Epidermal melanocyte (primary cell): ENCODE measurements around the gene FGD5.

Experiments used
- DNase-seq: peaks from one replicate; pipeline ENCODE4 v3.0.0; 2011; ENCODE audit warnings: low spot score; ENCODE audit not compliant: insufficient read length

Gene FGD5

DNA sequence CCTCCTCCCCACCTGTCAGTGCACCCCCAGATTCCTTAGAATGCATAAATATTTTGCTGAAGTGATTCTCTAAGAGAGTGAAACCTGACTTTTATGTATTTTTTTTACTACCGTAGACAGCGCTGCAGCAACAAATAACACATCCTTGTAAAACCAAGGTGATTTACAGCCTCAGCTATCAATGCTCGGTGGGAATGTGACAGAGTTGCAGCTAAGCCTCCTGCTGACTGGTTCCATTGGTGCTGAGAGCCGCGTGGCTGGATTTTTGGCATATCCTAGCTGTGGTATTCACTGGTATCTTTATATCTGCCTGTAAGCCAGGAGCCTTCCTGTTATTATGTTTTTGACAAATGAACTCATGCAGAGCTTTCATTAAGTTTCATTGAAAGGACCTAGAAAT, 11.0 kb downstream of the FGD5 start:
- DNase-seq: no peak

DNA sequence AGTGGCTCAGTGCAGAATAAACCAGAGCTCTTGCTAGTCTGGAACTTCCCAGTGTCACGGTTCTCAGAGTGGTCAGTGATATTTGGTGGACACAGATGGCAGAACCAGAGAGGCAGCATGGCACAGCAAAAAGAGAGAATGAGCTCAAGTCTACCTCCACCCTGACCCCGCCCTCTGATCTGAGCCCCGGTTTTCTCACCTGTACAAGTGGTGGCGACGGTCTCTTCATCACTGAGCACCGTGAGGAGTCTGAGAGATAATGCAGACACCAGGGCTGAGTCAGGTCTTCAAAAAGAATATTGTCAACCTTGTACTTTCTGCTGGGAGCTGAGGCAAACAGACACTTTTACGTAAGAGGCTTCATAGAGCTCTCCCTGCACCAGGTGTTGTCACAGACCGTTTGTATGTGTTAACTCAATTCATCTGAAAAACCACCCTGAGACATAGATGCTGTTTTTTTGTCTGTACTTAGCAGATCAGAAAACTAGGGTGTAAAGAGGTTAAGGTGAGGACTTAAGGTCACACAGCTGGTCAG, 13.2 kb downstream of the FGD5 start:
- DNase-seq: no peak

DNA sequence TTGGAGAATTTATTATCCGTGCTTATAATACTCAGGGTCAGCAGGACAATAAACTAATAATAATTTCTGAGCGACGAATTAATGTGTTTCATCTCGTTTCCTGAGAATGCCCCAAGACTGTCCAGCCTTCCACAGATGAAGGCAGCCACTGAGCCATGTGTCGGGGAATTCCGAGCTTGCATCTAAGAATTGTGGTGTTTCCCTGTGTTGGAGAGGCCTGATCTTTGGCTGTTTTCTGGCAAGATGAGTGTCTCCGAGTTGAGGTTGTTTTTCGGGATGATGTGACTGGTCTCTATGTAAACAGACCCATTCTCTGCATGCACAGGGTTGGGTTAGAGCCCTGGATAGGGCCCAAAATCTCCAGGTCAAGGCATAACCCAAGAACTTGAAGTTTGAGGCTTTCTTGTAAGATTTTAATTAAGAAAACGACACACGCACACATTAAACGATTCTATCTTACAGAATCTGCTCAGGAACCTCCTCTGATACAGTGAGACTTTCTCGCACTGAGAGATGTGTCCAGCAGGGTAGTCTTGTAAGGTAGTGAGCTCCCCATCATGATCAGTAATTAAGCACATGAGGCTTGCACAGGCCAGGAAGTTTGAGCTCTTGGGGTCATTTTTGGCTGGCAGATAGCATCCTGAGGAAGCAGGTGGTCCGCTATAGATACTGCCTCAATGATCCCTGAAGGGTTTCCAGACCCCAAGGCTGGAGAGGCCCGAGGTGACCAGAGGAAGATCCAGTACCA, 14.4 kb downstream of the FGD5 start:
- no peak for DNase-seq

DNA sequence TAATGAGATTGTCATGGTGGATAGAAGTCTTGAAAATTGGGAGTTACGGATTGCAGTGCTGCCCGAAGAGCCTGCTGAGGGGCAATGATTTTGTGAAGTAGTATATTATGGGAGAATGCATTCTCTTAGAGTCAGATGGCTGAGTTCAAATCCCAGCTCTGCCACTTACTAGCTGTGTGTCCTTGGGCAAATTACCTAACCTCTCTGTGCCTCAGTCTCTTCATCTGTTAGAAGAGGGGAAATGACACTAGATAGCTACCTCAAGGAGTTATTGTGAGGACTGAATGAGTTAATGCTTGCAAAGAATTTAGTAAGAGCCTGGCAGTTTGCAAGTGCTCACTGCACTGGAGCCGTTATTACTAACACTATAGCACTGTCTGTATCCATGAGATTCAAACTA, 15.4 kb downstream of the FGD5 start:
- DNase-seq: no peak

DNA sequence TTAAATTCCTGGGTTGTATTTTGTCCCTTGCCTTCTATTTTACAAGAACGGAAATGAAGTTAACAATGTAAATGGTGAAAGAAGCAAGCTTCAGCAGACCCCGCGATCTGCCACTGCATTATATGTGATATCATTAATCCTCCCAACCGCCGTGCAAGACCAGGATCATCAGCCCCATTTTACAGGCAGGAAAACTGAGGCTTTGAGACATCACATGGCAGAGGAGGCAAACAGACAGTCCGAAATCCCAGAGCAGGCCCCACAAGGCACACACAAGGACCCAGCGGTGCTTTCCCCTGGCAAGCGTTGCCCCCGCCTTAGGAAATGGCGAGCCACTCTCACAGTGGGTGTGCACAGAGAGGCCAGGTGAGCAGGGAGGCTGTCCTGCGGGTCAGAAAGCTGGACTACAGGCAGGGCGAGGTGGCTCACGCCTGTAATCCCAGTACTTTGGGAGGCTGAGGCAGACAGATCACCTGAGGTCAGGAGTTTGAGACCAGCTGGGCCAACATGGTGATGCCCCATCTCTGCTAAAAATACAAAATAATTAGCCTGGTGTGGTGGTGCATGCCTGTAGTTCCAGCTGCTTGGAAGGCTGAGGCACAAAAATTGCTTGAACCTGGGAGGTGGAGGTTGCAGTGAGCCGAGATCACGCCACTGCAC, 16.2 kb downstream of the FGD5 start:
- DNase-seq: no peak

- no peak for DNase-seq
These were observed 17.3 kb downstream of the FGD5 start for GRCh38 chr3:14836049-14836468.

DNA sequence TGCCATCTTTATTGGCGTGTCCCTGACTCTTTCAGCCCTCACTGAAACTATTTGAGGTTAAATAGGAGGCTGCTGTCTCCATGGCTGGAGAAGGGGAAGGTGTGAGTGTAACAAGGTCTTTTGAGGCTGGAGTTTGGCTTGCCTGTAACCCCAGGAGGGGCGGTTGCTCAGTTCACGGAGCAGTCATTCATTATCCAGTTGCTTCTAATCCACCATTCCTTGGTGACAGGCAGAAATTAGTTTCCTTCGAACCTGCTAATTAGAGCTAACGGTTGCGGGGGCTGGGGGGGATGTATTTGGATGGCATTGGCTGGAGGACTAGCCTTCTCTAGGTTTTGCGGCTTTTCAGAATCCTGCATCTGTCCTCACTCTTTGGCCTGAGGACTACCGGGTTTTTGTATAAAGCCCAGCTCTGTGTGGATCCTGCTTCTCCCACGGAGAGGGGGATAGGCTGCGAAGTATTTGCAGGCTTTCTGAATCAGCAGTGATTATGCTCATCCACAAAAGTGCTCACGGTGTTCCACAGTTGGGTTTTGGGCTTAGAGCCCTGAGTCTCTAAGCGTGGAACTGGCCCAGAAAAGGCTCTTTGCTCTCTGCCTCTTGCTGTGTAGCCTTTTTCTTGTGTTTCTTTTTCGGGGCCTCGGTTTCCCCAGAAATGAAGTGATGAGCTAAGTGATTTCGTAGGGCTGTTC, 18.6 kb downstream of the FGD5 start:
- no peak for DNase-seq

GRCh38 chr3:14837878-14838258, 19.1 kb downstream of the FGD5 start:
- no peak for DNase-seq

- DNase-seq: no peak
These were observed 20.5 kb downstream of the FGD5 start for GRCh38 chr3:14839236-14839635.

DNA sequence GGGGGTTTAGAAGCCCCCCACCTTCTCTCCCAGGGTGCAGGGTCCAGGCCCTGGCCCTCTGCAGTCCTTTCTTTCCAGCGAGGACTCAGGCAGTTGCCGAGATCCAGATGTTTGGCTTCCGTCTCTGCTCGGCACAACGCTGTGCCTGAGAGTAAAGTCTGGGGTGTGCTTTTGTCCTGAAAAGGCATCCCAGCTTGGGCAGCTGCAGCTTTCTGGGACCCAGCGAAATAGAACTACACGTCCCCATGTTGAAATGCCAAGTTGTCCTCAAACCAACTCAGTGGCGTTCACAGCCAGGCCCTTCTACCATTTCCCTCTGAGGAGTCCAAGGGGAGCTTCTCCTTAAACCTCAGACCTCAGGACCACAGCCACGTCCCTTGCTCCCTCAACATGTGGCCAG, 23.1 kb downstream of the FGD5 start:
- DNase-seq: no peak

GRCh38 chr3:14842277-14842676, 23.5 kb downstream of the FGD5 start:
- DNase-seq: no peak

GRCh38 chr3:14843321-14843720, 24.6 kb downstream of the FGD5 start:
- no peak for DNase-seq

DNA sequence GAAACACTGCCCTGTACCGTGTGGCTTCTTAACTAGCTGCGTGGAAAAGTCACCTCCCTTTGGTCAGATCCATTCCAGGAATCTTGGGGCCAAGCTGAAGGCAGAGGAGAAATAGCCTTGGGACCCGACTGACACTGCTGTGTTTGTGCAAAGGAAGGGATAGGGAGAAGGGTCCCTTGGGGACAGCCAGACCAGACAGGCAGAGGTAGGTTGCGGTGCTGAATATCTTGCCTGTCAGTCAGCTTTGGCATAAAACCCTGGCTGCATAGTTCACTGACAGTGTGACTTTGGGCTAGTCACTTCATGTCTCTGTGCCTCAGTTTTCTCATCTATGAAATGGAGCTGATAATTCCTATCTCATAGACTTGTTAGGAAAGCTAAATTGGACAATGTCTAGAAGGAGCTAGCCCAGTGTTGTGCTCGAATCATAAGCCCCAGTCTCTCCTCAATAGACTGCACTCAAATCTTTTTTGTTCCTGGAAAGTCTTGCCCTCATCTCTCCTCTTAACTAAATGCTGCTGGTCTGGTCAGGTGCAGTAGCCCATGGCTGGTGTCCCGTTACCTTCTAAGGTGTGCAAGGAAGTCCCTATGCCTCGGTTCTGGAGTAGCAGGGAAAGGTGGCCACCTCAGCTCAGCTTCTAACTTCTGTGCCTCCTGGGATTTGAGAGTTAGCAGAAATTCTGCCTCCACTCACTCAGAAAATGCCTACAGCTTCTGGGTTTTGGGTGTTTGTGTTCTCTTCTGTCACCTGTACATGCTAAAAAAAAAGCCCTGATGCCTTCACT, 25.8 kb downstream of the FGD5 start:
- no peak for DNase-seq

DNA sequence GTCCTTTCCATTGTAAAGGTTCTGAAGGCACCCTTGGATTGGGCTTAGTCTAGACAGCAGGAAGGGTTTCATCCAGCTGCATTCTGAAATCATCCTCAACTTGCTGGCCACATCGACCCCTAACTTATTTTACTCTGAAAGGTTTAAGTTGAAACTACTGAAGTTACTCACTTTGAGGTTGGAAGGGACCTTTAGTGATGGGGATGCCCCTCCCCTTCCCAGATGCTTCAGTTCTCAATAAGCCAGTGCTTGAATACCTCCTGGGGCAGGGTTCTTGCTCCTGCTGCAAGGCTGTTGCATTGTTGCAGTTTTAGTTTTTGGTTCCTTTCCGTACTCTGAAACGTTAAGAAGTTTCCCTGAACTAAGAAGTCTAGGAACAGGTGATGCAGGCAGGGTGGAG, 26.4 kb downstream of the FGD5 start:
- no peak for DNase-seq

GRCh38 chr3:14845826-14846225, 27.1 kb downstream of the FGD5 start:
- DNase-seq: no peak

DNA sequence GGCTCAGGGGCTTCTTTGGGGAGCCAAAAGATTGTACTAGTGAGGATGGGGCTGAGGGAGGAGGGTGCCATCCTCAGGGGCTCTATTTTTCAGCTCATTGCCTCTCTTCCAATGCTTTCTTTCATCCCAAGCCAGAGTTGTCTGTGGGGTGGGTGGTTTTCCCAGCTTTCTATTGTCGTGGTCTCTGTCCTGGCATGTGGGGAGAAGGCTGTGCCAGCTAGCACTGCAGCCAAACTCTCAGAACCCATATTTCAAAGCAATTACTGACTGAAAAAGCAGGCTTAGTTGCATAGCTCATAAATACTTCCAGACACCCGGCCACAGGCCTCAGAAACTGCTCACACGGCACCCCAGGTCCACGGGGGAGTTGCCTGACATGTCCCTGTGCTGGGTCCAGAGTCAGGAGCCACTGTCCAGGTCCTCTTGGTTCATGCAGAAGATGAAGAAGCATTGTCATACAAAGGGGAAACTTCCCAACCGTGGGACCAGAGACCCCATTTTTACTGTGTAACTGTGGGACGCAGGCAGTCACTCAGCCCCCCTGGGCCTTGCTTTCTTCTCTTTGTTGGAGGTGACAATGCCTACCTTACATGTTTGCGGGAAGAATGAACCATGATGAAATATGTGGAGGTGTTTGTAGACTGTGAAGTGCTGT, 27.6 kb downstream of the FGD5 start:
- DNase-seq: no peak

DNA sequence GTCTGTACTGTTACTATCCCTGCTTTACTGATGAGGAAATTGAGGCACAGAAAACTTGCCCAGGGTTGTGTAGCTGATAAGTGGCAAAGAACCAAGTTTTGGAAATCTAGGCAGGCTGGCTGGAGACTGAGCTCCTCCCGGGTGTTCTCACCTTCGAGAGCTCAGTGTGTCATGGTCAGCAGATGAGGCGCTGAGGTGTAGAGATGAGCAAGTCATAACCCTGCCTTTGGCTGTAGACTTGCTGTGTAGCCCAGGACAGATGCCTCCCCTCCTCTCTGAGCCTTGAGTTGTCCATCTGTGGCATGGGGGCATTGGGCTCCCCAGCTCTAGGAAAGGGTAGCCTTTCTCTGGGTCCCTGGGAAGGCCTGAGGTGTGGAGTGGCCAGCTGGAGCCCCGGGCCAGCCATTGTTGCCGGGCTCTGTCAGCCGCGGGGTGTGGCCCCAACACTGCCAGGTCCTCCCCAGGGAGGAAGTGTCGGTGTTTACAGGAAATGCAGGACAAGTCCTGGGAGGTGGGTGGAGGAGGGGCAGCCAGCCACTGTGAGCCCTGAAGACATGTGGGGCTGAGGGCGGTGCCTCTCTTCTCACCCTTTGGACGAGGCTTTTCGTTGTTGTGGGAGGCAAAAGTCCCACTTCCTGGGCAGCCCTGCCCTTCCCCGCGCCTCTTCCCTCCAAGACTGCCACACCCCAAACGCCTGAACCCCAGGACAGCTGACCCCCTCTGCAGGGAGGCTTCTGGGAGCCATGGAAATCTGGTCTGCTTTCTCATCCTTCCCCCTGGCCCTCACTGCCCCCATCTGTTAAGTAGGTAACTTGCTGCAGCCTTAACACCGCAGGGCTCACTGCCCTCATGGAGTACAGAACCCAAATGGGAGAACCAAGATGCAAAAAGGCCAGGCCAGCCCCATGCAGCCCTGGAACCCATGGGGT, 29.1 kb downstream of the FGD5 start:
- DNase-seq: no peak

DNA sequence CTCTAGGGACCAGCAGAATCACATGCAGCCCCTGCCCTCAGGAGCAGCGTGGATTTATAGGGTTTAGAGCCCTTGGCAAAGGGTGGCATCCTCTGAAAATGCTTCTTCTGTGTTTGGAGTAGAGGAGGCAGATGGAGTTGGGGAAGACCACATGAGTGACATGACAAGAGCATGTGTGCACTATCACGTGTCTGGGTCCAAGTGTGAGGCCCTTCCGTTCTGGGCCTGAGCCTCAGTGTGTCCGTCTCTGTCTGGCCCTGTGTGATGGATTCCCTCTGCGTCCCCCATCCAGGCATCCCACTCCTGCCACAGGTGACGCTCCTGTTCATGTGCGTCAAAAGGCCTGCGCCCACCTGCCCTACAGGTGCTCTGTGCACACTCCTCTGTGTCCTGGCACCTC, 30.1 kb downstream of the FGD5 start:
- DNase-seq: no peak

DNA sequence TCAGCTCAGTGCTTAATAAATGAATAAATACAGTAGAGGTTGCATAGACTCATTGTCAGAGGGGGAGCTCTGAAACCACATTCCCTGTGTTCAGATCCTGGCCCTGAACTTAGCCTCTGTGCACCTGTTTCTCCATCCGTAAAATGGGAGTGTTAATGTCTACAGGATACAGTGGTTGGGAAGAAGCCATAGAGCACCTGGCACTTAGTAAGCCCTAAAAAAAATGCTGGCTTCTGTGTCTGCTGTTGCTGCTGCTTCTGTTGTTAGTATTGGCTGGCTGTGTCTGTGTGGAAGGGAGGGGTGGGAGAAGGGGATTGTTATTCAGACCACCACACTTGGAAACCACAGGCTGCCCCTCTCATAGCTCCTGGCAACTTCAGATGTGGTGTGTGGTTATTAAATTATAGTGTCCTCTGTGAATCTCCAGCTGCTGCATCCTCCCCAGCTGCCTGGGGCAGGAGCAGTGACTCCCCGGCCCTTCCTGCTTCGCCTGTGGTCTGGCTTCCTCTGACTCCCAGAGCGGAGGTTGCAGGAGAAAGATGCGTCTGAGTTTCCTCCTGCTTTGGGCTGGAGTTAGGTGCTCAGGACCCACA, 31.0 kb downstream of the FGD5 start:
- DNase-seq: no peak
